SK-N-SH (cell line): Measurements from ENCODE around the gene CHST11. TPM values are rescaled to one million over a fixed set of nuclear protein-coding genes. Genes with fewer than 3 reads are reported as not detected.

Source experiments
- CTCF ChIA-PET: fragments of 300-600, 350-600 bp; formaldehyde crosslinking; extraction: SDS; loops from one replicate; lab custom pipeline; 2021; lab: Yijun Ruan, JAX
- POLR2A ChIA-PET: fragments of 350-600 bp; sonication (Branson Sonifier 250); formaldehyde crosslinking; extraction: SDS; loops from one replicate; lab custom pipeline; 2020; ENCODE audit warnings: antibody characterized with exemption, inconsistent platforms; lab: Yijun Ruan, JAX
- DNase-seq: peaks from one replicate; pipeline ENCODE4 v3.0.0; 2012
- H2AFZ ChIP-seq: fragments of 200-600 bp; sonication (generic); 2 replicates; pipeline ENCODE4 v1.8.1; 2016; ENCODE audit warnings: antibody characterized with exemption, mild to moderate bottlenecking, low read depth
- H3F3A ChIP-seq: fragments of 200-600 bp; sonication (generic); replicated peaks from 2 replicates; pipeline ENCODE3; 2016; ENCODE audit warnings: antibody characterized with exemption, mild to moderate bottlenecking; ENCODE audit not compliant: insufficient read depth
- H3K27ac ChIP-seq, 2 experiments: fragments of 200-500 bp in 1 of 2; fragments of 200-600 bp in 1 of 2; sonication (Bioruptor generic) in 1 of 2; sonication (generic), shearing (Covaris generic) in 1 of 2; 2 replicates each; pipeline versions ENCODE4 v1.5.1 to v1.6.1; 2014 to 2016; ENCODE audit warnings: low read depth in 2 of 2, inconsistent platforms in 1 of 2, low read length in 1 of 2, mild to moderate bottlenecking in 1 of 2, mixed read lengths in 1 of 2
- H3K27me3 ChIP-seq: fragments of 200-600 bp; sonication (generic), shearing (Covaris generic); 2 replicates; pipeline ENCODE4 v1.6.1; 2016; ENCODE audit warnings: mixed run types; ENCODE audit not compliant: insufficient read depth
- H3K36me3 ChIP-seq, 2 experiments: fragments of 200-500 bp in 1 of 2; fragments of 200-600 bp in 1 of 2; sonication (Bioruptor generic) in 1 of 2; sonication (generic) in 1 of 2; replicated peaks in 1 of 2; 2 replicates each; pipeline versions ENCODE3 to v1.5.1; 2014 to 2016; ENCODE audit warnings: low read length in 1 of 2, mild to moderate bottlenecking in 1 of 2; ENCODE audit not compliant: insufficient read depth in 2 of 2, control insufficient read depth in 1 of 2
- H3K4me1 ChIP-seq, 2 experiments: fragments of 200-500 bp in 1 of 2; fragments of 200-600 bp in 1 of 2; sonication (Bioruptor generic) in 1 of 2; sonication (generic), shearing (Covaris generic) in 1 of 2; 2 replicates each; pipeline versions ENCODE4 v1.5.1 to v1.6.1; 2014 to 2016; ENCODE audit warnings: low read depth in 1 of 2, low read length in 1 of 2, mixed run types in 1 of 2; ENCODE audit not compliant: insufficient read depth in 2 of 2, control insufficient read depth in 1 of 2
- H3K4me2 ChIP-seq: fragments of 200-600 bp; sonication (generic), shearing (Covaris generic); 2 replicates; pipeline ENCODE4 v1.6.1; 2017; ENCODE audit warnings: mixed run types
- H3K4me3 ChIP-seq, 2 experiments: fragments of 200-500 bp in 1 of 2; fragments of 200-600 bp in 1 of 2; sonication (Bioruptor generic) in 1 of 2; sonication (generic), shearing (Covaris generic) in 1 of 2; 2 replicates each; pipeline versions ENCODE4 v1.5.1 to v1.8.1; 2014 to 2016; ENCODE audit warnings: low read depth in 2 of 2, inconsistent platforms in 1 of 2, low read length in 1 of 2, mild to moderate bottlenecking in 1 of 2, mixed read lengths in 1 of 2, moderate library complexity in 1 of 2
- H3K79me2 ChIP-seq: fragments of 200-600 bp; sonication (generic); 2 replicates; pipeline ENCODE4 v1.8.1; 2017; ENCODE audit warnings: mild to moderate bottlenecking; ENCODE audit not compliant: insufficient read depth
- H3K9ac ChIP-seq: fragments of 200-600 bp; sonication (generic); 2 replicates; pipeline ENCODE4 v1.6.1; 2017; ENCODE audit warnings: mixed run types
- H3K9me2 ChIP-seq: fragments of 200-600 bp; sonication (generic); 2 replicates; pipeline ENCODE4 v1.6.1; 2017; ENCODE audit warnings: mixed run types
- H3K9me3 ChIP-seq: fragments of 200-600 bp; sonication (generic); 2 replicates; pipeline ENCODE4 v1.6.1; 2017; ENCODE audit warnings: mixed run types, mild to moderate bottlenecking, moderate library complexity
- H4K20me1 ChIP-seq: fragments of 200-600 bp; sonication (generic); 2 replicates; pipeline ENCODE4 v1.6.1; 2017; ENCODE audit warnings: mild to moderate bottlenecking, mixed run types; ENCODE audit not compliant: insufficient read depth
- ELF1 ChIP-seq: IDR thresholded peaks from 2 replicates; pipeline ENCODE4 v1.4.0; 2012
- EP300 ChIP-seq, 2 experiments: IDR thresholded peaks; 2 replicates each; pipeline versions ENCODE4 v1.4.0 to v1.6.1; 2012; ENCODE audit warnings: borderline replicate concordance in 1 of 2, low read depth in 1 of 2, low read length in 1 of 2
- EZH2phosphoT487 ChIP-seq: fragments of 200-600 bp; sonication (generic); IDR thresholded peaks from 2 replicates; pipeline ENCODE4 v1.6.1; 2017; ENCODE audit warnings: low read depth, mixed run types, mild to moderate bottlenecking, antibody characterized with exemption, moderate library complexity, borderline replicate concordance
- FOXJ3 ChIP-seq: sonication (generic); formaldehyde crosslinking; IDR thresholded peaks from 2 replicates; pipeline ENCODE4 v1.5.1; 2020; ENCODE audit warnings: mild to moderate bottlenecking, missing genetic modification reagents
- GABPA ChIP-seq: IDR thresholded peaks from 2 replicates; pipeline ENCODE4 v1.4.0; 2012; ENCODE audit warnings: low read depth, mild to moderate bottlenecking
- JUND ChIP-seq: IDR thresholded peaks from 2 replicates; pipeline ENCODE4 v1.4.0; 2012
- MEF2A ChIP-seq: IDR thresholded peaks from 2 replicates; pipeline ENCODE4 v1.4.0; 2012; ENCODE audit warnings: low read depth, borderline replicate concordance
- NFIC ChIP-seq: IDR thresholded peaks from 2 replicates; pipeline ENCODE4 v1.4.0; 2012; ENCODE audit warnings: borderline replicate concordance
- RCOR1 ChIP-seq: fragments of 150-350 bp; IDR thresholded peaks from 2 replicates; pipeline ENCODE4 v1.6.1; 2017; ENCODE audit warnings: antibody characterized with exemption, low read length
- TCF12 ChIP-seq: IDR thresholded peaks from 2 replicates; pipeline ENCODE4 v1.4.0; 2012
- YY1 ChIP-seq: IDR thresholded peaks from 2 replicates; pipeline ENCODE4 v1.4.0; 2012; ENCODE audit warnings: low read depth, mild to moderate bottlenecking
- WGBS: methylation state at CpG from one replicate; pipeline ENCODE4 v1.1.6; 2017; ENCODE audit warnings: low lambda C conversion rate; 5-methylcytosine and 5-hydroxymethylcytosine counted together
- polyA plus RNA-seq, 3 experiments: library from polyadenylated mRNA; depleted of rRNA; stranded (reverse); fragments of >200 nt; gene quantifications; 2 replicates each; pipeline ENCODE4 v1.2.3, GENCODE V29; 2012
- TF ChIP-seq, protein P1 (sequence below): fragments of 150-350 bp; IDR thresholded peaks from 2 replicates; pipeline ENCODE4 v1.6.1; 2017; ENCODE audit warnings: antibody characterized with exemption, low read length, low read depth, borderline replicate concordance
- TF ChIP-seq, protein P2 (sequence below): IDR thresholded peaks from 2 replicates; pipeline ENCODE4 v1.4.0; 2012; ENCODE audit warnings: low read depth, borderline replicate concordance
- TF ChIP-seq, protein P3 (sequence below): IDR thresholded peaks from 2 replicates; pipeline ENCODE4; 2012

The CHST11 gene
- polyA plus RNA-seq, 1 of the 3 experiments (the other 2 are of a cell fraction): 18.6 TPM

DNA sequence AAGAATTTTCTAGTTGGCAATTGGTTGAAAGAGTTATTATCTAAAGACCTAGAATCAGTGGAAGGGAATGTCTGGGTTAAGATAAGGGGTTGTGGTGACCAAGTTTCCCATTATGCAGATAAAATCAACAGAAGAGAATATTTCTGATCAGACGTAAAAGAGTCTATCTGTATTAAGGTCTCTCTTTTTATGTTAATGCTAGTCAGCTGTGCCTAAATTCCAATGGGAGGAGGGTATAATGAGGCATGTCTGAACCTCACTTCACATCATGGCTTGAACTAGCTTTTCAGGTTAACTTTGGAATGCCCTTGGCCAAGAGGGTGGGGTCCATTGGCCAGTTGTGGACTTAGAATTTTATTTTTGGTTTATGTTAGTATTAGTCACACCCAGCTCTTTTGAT, 34.3 kb upstream of the CHST11 start:
- Histone ChIP-seq H3K4me3 (no peak overlapping the region), H3F3A (no peaks in the 10 kb centered on the region), H3K9me2 (no peaks in the 10 kb centered on the region), H4K20me1 (no peaks in the 10 kb centered on the region), H3K27me3 (no peaks in the 10 kb centered on the region), H3K79me2 (no peaks in the 10 kb centered on the region), H2AFZ (no peak overlapping the region), H3K4me1 (peaks cover 0 to 3% of the 10 kb centered on the region in 2 experiments; a peak in 2 of 4 replicates), H3K9me3 (no peaks in the 10 kb centered on the region), H3K27ac (no peak overlapping the region), H3K9ac (no peak overlapping the region), H3K4me2 (no peak overlapping the region), H3K36me3 (no peaks in the 10 kb centered on the region)
- WGBS: 80% methylated on average over 1 of the region's 1 CpG
- ChIA-PET POLR2A (no interaction called here), CTCF (interaction anchor here (0.6 to 0.7 kb wide), 3 partner anchors 10 to 250 kb away, joined by 3 read pairs; no protein-coding TSS in a partner anchor)
- no peak for TF ChIP-seq ELF1
- TF ChIP-seq TCF12: no peak
- TF ChIP-seq, protein P1, sequence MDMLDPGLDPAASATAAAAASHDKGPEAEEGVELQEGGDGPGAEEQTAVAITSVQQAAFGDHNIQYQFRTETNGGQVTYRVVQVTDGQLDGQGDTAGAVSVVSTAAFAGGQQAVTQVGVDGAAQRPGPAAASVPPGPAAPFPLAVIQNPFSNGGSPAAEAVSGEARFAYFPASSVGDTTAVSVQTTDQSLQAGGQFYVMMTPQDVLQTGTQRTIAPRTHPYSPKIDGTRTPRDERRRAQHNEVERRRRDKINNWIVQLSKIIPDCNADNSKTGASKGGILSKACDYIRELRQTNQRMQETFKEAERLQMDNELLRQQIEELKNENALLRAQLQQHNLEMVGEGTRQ: no peak
- no peak for TF ChIP-seq RCOR1
- no peak for TF ChIP-seq EZH2phosphoT487
- TF ChIP-seq YY1: no peak
- no peak for DNase-seq

DNA sequence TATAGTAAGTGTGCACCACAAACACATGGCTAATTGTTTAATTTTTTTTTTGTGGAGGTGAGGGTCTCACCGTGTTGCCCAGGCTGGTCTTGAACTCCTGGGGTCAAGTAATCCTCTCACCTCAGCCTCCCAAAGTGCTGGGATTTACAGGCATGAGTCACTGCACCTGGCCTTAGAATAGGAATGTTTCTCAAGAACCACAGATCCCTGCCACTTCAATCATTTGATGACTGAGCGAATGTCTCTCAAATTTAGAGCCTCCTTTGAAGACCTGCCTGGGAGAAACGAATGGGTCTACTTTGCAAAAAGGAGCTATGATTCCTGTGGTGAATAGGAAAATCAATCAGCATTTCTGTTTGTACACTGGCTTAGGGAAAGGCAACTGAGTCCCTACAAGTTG, 33.5 kb upstream of the CHST11 start:
- no peak overlapping the region for H3K9ac ChIP-seq
- WGBS: 64% methylated on average over 3 of the region's 3 CpGs
- H3K9me3 ChIP-seq: no peaks in the 10 kb centered on the region
- H2AFZ ChIP-seq: no peak overlapping the region
- H3K27ac ChIP-seq: no peak overlapping the region
- no peaks in the 10 kb centered on the region for H4K20me1 ChIP-seq
- no peak for DNase-seq
- H3F3A ChIP-seq: no peaks in the 10 kb centered on the region
- H3K9me2 ChIP-seq: no peaks in the 10 kb centered on the region
- no peaks in the 10 kb centered on the region for H3K27me3 ChIP-seq
- no peaks in the 10 kb centered on the region for H3K36me3 ChIP-seq
- H3K4me2 ChIP-seq: no peak overlapping the region
- TF ChIP-seq FOXJ3 (no peak), MEF2A (no peak), NFIC (no peak), JUND (no peak), GABPA (no peak), EP300 (IDR thresholded peaks at IDR 0.05; ENCODE audit: borderline replicate concordance in 1 of 2, low read depth in 1 of 2, low read length in 1 of 2) (no peak)
- TF ChIP-seq, protein P2, sequence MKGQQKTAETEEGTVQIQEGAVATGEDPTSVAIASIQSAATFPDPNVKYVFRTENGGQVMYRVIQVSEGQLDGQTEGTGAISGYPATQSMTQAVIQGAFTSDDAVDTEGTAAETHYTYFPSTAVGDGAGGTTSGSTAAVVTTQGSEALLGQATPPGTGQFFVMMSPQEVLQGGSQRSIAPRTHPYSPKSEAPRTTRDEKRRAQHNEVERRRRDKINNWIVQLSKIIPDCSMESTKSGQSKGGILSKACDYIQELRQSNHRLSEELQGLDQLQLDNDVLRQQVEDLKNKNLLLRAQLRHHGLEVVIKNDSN: no peak
- TF ChIP-seq, protein P3, sequence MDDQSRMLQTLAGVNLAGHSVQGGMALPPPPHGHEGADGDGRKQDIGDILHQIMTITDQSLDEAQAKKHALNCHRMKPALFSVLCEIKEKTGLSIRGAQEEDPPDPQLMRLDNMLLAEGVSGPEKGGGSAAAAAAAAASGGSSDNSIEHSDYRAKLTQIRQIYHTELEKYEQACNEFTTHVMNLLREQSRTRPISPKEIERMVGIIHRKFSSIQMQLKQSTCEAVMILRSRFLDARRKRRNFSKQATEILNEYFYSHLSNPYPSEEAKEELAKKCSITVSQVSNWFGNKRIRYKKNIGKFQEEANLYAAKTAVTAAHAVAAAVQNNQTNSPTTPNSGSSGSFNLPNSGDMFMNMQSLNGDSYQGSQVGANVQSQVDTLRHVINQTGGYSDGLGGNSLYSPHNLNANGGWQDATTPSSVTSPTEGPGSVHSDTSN: no peak
- TF ChIP-seq, all 33 proteins: peak for 0
- POLR2A ChIA-PET: no interaction called here
- CTCF ChIA-PET: no interaction called here
- Histone ChIP-seq H3K79me2 (no peaks in the 10 kb centered on the region), H3K4me1 (peaks cover 0 to 3% of the 10 kb centered on the region in 2 experiments; a peak in 2 of 4 replicates), H3K4me3 (no peak overlapping the region)
